HepG2 (cell line): ENCODE data around the gene KRTAP10-2. TPM values are rescaled to one million over a fixed set of nuclear protein-coding genes. Genes with fewer than 3 reads are reported as not detected.

ENCODE experiments used
- AHR ChIP-seq: IDR thresholded peaks from 2 replicates; pipeline ENCODE4 v1.6.1; 2018; ENCODE audit warnings: missing genetic modification reagents, missing compliant biosample characterization
- GABPA ChIP-seq, 2 experiments: IDR thresholded peaks; 2 replicates each; pipeline ENCODE4 v1.6.1; 2011 to 2016; ENCODE audit warnings: low read depth in 2 of 2, low read length in 1 of 2, missing biosample characterization in 1 of 2, missing genetic modification characterization in 1 of 2
- GRHL1 ChIP-seq: sonication (generic); formaldehyde crosslinking; conservative IDR thresholded peaks from 2 replicates; pipeline ENCODE4 v1.8.0; 2022; ENCODE audit warnings: missing genetic modification reagents
- POLR2A ChIP-seq, 2 experiments: IDR thresholded peaks; 2 replicates each; pipeline ENCODE4 v1.6.1; 2011; ENCODE audit warnings: low read depth in 2 of 2, low read length in 2 of 2, mild to moderate bottlenecking in 1 of 2, moderate library complexity in 1 of 2; ENCODE audit not compliant: insufficient read depth in 1 of 2
- RERE ChIP-seq: IDR thresholded peaks from 2 replicates; pipeline ENCODE4 v1.6.1; 2016; ENCODE audit warnings: low read depth, missing genetic modification reagents, missing compliant biosample characterization
- SNAPC4 ChIP-seq: sonication (generic); formaldehyde crosslinking; IDR thresholded peaks from 2 replicates; pipeline ENCODE4 v1.4.0; 2020; ENCODE audit warnings: mild to moderate bottlenecking, missing genetic modification reagents
- ZBTB7A ChIP-seq: sonication (generic); formaldehyde crosslinking; IDR thresholded peaks from 2 replicates; pipeline ENCODE4 v1.8.0; 2022; ENCODE audit warnings: mild to moderate bottlenecking, missing genetic modification reagents
- ZNF18 ChIP-seq: sonication (generic); formaldehyde crosslinking; IDR thresholded peaks from 2 replicates; pipeline ENCODE4 v1.8.0; 2022; ENCODE audit warnings: mild to moderate bottlenecking, missing genetic modification reagents; ENCODE audit not compliant: insufficient replicate concordance
- ZNF317 ChIP-seq: sonication (generic); formaldehyde crosslinking; IDR thresholded peaks from 2 replicates; pipeline ENCODE4 v1.5.0; 2020; ENCODE audit warnings: mild to moderate bottlenecking, missing genetic modification reagents
- ZNF333 ChIP-seq: sonication (generic); formaldehyde crosslinking; IDR thresholded peaks from 2 replicates; pipeline ENCODE4 v1.4.0; 2020; ENCODE audit warnings: mild to moderate bottlenecking, missing genetic modification reagents, borderline replicate concordance
- ZNF460 ChIP-seq: sonication (generic); formaldehyde crosslinking; IDR thresholded peaks from 2 replicates; pipeline ENCODE4 v1.5.1; 2020; ENCODE audit warnings: missing genetic modification reagents, mild to moderate bottlenecking, borderline replicate concordance
- ZNF652 ChIP-seq: IDR thresholded peaks from 2 replicates; pipeline ENCODE4 v1.6.1; 2016; ENCODE audit warnings: low read depth, borderline replicate concordance
- ZNF878 ChIP-seq: sonication (generic); formaldehyde crosslinking; IDR thresholded peaks from 2 replicates; pipeline ENCODE4 v1.8.1; 2023; ENCODE audit warnings: mild to moderate bottlenecking, missing genetic modification reagents, moderate library complexity
- polyA plus RNA-seq, 8 experiments: library from polyadenylated mRNA; depleted of rRNA in 3 of 8; stranded (reverse) in 7 of 8; unstranded in 1 of 8; fragments of >200 nt; fragmentation: Illumina TruSeq in 4 of 8; extraction: Trizol in 4 of 8; gene quantifications; 2 replicates each; pipeline versions ENCODE4 v1.2.1 to v1.2.3, GENCODE V29; 2011 to 2016; ENCODE audit warnings: low read depth in 4 of 8, missing spikeins in 1 of 8, mixed read lengths in 1 of 8; ENCODE audit not compliant: insufficient read depth in 1 of 8
- total RNA-seq, 5 experiments: library from RNA; depleted of rRNA; stranded (reverse); fragments of >200 nt; fragmentation: Illumina TruSeq; extraction: Trizol; gene quantifications; 2 replicates each; pipeline ENCODE4 v1.2.3, GENCODE V29; 2016; ENCODE audit warnings: low read depth in 1 of 5

Gene KRTAP10-2
- total and polyA plus RNA-seq, 2 of the 13 experiments (the other 11 are each of a cell fraction or from before 2014, with no cell fraction given), result not detected

- peak; percentile 34; the same call in 1 of the 2 replicates for TF ChIP-seq SNAPC4 (CRISPR knock-in tag)
- no peak for TF ChIP-seq GABPA (IDR thresholded peaks at IDR 0.05; ENCODE audit: low read depth, low read length)
- peak; percentile 46; the same call in 1 of the 2 replicates for TF ChIP-seq GABPA (CRISPR knock-in tag; IDR thresholded peaks at IDR 0.05; ENCODE audit: low read depth)
- TF ChIP-seq ZNF878 (CRISPR knock-in tag), result peak; percentile 92
- TF ChIP-seq ZNF333, result no peak
- no peak for TF ChIP-seq GRHL1 (CRISPR knock-in tag)
- TF ChIP-seq POLR2A (IDR thresholded peaks at IDR 0.05; ENCODE audit: insufficient read depth in 1 of 2, low read depth in 2 of 2, low read length in 2 of 2), result peak in 1 of 2 experiments; percentile 40; a peak in 1 of 4 replicates
- TF ChIP-seq RERE, result no peak
- TF ChIP-seq AHR (CRISPR knock-in tag), result no peak
- TF ChIP-seq ZNF317 (CRISPR knock-in tag), result peak; percentile 91
- peak; percentile 41; the same call in 1 of the 2 replicates for TF ChIP-seq ZNF460 (CRISPR knock-in tag)
- peak; percentile 62 for TF ChIP-seq ZNF18 (CRISPR knock-in tag)
- peak; percentile 87 for TF ChIP-seq ZBTB7A
- peak; percentile 25; the same call in 1 of the 2 replicates for TF ChIP-seq ZNF652
These were observed 42.5 kb upstream of the KRTAP10-2 start (continued) for GRCh38 chr21:44593598-44594405.
